ENCODE measurements around the gene OPRL1.
"Not testable (repeated sequence)": the region's sequence is repeated elsewhere in the genome, so short reads cannot be mapped to it uniquely, and the experiment has no call there.

OPRL1 gene

GRCh38 chr20:64117432-64117777, 37.5 kb downstream of the OPRL1 start:
- not testable (repeated sequence) for DNase-seq (ENCODE audit: low spot score)

- DNase-seq (ENCODE audit: low spot score), result no peak
Observed at GRCh38 chr20:64119301-64119680, 39.4 kb downstream of the OPRL1 start.

GRCh38 chr20:64119681-64120341, 39.9 kb downstream of the OPRL1 start:
- DNase-seq (ENCODE audit: low spot score), result no peak

GRCh38 chr20:64121586-64121985, 41.7 kb downstream of the OPRL1 start:
- no peak for DNase-seq (ENCODE audit: low spot score)

- DNase-seq (ENCODE audit: low spot score), result not testable (repeated sequence)
Observed at GRCh38 chr20:64122927-64123326, 43.0 kb downstream of the OPRL1 start.

- DNase-seq (ENCODE audit: low spot score), result not testable (repeated sequence)
Observed at GRCh38 chr20:64123517-64123916, 43.6 kb downstream of the OPRL1 start.

- DNase-seq (ENCODE audit: low spot score), result no peak
Observed at GRCh38 chr20:64129146-64129782, 49.4 kb downstream of the OPRL1 start.

- DNase-seq (ENCODE audit: low spot score), result no peak
Observed at GRCh38 chr20:64130271-64130670, 50.4 kb downstream of the OPRL1 start.

GRCh38 chr20:64130876-64131275, 51.0 kb downstream of the OPRL1 start:
- DNase-seq (ENCODE audit: low spot score), result no peak

GRCh38 chr20:64131406-64131805, 51.5 kb downstream of the OPRL1 start:
- no peak for DNase-seq (ENCODE audit: low spot score)

- DNase-seq (ENCODE audit: low spot score), result no peak
Observed at GRCh38 chr20:64133951-64134407, 54.1 kb downstream of the OPRL1 start.

- not testable (repeated sequence) for DNase-seq (ENCODE audit: low spot score)
Observed at GRCh38 chr20:64134744-64135143, 54.9 kb downstream of the OPRL1 start.

- DNase-seq (ENCODE audit: low spot score), result no peak
Observed at GRCh38 chr20:64136004-64136710, 56.3 kb downstream of the OPRL1 start.

GRCh38 chr20:64137598-64138031, 57.7 kb downstream of the OPRL1 start:
- DNase-seq (ENCODE audit: low spot score), result no peak

- DNase-seq (ENCODE audit: low spot score), result no peak
Observed at GRCh38 chr20:64138276-64138815, 58.5 kb downstream of the OPRL1 start.

GRCh38 chr20:64139199-64140060, 59.5 kb downstream of the OPRL1 start:
- DNase-seq (ENCODE audit: low spot score), result no peak

GRCh38 chr20:64140061-64140931, 60.4 kb downstream of the OPRL1 start:
- DNase-seq (ENCODE audit: low spot score), result no peak

- no peak for DNase-seq (ENCODE audit: low spot score)
Observed at GRCh38 chr20:64140956-64141355, 61.1 kb downstream of the OPRL1 start.

GRCh38 chr20:64142590-64142989, 62.7 kb downstream of the OPRL1 start:
- DNase-seq (ENCODE audit: low spot score), result no peak

GRCh38 chr20:64143018-64143801, 63.3 kb downstream of the OPRL1 start:
- no peak for DNase-seq (ENCODE audit: low spot score)
